ENCODE results near the gene PCA3.

Gene PCA3

DNA sequence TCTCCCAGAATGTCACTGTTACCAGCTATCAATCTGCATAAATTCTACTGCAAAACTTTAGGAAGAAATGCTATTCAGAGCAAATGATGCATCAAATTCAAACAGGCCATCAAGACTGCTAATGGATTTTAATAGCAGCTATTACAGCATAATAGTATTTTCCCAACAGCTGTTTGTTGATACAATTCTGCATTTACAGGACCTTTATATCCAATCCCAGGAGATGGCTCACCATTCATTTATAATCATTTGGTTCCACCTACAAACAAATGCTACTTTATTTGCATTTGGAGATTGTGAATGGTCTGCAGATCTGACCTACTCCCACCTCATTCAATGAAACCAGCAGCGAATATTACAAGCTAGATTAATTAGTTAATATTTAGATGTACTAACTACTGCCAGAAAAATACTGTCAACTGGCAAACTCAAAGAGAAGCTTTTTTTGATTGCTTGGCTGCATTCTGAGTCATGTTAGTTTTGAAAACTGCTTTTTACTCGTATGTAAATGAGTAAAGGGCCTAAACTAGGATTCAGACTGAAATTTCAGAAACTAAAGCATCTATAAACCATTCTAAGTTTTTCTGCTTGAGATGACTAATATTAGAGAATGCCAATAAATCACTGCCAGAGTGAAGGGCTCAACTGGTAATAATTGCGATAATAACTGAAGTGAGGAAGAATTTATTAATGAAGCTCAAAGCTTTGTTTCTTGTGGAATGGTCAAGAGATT lies 7.1 kb upstream of the PCA3 start:
- no peak for DNase-seq

DNA sequence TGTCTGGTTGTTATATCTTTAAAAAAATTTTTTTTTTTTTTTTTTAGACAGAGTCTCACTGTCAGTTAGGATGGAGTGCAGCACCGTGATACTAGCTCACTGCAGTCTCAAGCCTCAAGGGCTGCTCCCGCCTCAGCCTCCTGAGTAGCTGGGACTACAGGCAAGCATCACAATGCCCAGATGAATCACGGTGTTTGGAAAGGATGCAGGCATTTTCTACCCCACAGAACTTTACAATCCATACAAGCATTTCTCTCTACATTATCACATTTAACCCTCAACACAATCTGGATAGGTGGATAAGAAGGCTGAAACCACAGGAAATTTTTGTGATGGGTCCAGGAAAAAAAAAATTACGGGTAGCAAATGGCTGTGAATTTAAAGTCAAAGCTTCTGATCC lies 5.8 kb upstream of the PCA3 start:
- DNase-seq = no peak

DNA sequence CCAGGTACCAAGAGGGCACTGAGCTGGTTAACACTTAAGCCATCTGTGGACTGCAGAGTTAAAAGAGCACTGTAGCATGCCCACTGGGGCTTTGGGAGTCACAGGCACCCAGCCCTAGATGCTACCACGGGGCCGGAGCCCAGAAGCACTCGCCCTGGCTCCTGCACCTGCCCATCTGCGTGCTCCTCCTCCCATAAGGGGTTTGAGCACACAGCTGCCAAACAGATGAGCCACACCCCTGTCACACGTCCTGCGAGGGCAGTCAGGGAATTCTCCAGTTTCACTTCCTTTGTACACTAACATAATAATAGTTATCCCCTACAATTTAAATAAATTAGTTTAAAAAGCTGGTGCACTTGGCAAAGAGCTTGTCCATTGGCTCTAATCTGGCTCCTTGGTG lies 4.5 kb upstream of the PCA3 start:
- DNase-seq = no peak

DNA sequence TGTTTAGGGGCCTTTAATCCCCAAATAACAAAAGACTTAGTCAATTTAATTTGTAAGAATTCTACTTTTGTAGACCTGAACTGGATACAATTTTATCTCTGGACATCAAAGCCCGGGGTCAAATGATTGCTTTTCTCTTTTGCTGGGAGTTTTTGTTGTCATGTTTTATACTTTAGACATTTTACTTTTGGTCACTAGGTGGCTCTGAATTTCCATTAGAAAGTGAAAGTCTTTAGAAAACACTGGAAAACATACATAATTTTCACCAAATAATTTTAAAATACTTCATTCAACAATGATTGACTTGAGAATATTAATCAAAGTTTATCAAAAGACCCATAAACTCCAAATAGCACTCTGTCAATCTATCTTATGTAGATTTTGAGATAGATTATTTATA lies 2.8 kb upstream of the PCA3 start:
- DNase-seq = no peak

DNA sequence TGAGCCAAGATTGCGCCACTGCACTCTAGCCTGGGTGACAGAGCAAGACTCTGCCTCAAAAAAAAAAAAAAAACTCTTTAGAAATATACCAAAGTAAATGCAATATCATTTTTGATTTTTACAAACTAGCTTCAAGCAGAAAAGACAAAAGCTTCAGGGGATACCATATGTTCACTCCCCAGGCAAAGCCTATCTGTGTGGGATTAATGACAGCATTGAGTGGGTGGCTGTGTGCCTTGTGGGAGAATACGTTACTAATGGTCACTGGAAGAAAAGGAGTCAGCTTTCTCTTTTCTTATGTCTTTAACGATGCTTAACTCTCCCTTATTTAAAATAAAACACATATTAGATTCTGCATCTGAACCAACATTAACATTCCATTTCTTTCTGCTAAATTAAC lies 1.9 kb downstream of the PCA3 start:
- DNase-seq = no peak

DNA sequence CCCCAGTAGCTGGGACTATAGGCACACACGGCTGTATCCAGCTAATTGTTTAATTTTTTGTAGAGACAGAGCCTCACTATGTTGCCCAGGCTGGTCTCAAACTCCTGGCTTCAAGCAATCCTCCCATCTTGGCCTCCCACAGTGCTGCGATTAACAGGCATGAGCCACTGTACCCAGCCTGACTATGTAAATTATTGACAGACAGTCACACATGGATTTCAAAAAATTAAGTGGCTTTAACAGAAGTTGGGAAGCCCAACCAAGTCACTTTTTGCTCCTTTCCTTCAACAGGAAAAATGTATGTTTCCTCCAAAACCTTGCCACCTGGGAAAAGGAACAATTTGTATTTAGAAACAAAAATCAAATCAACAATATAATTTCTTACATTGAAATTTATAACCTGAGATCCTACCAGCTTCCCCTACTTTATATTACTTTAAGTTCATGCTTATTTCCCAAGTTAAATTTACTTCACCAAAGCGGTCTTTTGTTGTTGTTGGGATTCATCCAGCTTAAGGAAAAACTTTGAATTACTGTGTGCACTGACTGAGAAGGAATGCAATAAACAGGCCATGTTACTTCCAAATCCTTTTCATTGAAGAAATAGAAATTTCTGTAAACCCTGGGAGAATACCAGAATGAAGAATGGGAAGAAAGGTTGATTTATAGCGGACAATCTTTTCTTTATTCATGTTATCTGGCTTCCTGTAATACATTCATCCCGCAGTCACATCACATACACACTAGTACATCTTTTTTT lies 8.6 kb downstream of the PCA3 start:
- DNase-seq = no peak

DNA sequence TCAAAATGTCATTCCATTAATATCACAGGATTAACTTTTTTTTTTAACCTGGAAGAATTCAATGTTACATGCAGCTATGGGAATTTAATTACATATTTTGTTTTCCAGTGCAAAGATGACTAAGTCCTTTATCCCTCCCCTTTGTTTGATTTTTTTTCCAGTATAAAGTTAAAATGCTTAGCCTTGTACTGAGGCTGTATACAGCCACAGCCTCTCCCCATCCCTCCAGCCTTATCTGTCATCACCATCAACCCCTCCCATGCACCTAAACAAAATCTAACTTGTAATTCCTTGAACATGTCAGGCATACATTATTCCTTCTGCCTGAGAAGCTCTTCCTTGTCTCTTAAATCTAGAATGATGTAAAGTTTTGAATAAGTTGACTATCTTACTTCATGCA lies 20.6 kb downstream of the PCA3 start:
- no peak for DNase-seq

DNA sequence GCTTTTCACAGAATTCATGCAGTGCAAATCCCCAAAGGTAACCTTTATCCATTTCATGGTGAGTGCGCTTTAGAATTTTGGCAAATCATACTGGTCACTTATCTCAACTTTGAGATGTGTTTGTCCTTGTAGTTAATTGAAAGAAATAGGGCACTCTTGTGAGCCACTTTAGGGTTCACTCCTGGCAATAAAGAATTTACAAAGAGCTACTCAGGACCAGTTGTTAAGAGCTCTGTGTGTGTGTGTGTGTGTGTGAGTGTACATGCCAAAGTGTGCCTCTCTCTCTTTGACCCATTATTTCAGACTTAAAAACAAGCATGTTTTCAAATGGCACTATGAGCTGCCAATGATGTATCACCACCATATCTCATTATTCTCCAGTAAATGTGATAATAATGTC lies 21.3 kb downstream of the PCA3 start:
- DNase-seq = no peak

DNA sequence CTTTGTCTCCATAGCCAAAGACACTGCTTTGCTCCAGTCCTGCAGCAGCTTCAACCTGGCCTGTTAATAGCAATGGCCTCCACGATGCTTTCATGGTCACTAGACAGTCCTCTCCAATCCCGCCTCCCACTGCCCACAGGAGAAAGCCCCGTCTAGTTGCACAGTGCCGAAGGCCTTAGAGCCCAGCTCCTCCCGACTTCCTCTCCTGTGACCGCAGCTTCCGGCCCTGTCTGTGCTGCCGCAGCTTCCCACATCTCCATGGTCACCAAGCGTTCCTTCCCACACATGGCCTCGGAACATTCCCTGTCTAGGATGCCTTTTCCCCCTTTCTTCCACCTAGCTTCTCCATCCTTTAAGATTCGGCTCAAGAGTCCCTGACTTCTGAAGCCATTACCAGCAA lies 23.4 kb downstream of the PCA3 start:
- DNase-seq = no peak

DNA sequence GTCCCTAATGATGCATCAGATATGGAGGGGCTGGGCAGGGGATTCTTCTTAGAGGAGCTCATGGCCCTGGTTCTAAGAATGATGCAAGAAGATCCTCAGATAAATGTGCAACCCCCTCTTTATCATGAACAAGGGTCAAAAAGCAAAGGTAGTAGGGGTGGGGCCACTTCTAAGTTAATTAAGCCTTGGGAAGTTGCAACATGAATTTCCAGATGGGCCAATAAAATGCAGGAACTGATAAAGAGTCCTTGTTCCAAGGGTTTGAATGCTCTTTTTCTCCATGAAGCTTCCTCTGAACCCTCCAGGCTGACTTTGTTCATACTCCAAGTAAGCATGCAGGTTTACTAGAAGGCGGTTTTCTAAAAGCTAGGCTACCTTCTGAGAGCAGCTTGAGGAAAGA lies 25.6 kb downstream of the PCA3 start:
- no peak for DNase-seq

DNA sequence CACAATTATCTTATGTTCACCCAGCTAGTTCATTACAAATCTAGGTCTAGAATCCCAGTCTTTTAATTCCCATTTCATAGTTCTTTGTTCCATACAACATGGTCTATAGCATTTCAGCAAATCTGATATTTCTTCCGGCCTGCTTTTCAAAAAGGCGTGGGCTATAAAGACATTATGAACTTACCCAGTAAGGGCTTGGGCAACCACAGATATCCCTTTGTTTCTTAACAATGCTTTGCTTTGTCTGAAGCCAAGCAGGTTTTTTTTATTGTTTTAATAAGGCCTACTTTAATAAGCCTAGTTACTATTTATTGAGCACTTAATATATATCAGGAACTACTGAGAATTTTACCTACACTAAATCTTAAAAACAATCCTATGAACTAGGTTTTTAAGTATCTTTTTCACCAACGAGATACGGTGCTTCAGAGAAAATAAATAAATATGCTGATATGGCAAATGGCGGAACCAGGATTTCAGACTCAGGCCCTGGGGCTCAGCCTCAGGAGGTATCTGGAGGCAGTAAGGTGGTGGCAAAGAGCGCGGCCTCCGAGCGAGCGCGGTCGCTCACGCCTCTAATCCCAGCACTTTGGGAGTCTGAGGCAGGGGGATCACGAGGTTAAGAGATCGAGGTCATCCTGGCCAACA lies 29.7 kb downstream of the PCA3 start:
- no peak for DNase-seq

DNA sequence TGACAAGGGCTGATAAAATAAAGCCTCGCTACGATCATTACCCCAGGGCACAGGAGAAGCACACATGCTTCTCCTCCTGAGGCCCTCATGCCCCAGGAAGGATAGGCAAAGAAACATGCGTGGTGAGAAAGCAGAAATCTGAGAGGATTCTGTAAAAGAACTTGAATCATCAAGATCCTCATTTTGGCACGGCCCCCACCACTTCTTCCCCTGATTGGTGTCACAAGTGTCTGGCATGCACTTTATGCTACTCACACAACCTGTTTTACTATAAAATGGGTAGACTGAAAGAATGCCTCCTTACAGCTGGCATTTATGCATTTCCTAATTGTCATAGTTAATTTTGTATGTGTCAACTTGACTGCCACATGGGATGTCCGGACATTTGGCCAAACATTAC lies 32.1 kb downstream of the PCA3 start:
- no peak for DNase-seq

DNA sequence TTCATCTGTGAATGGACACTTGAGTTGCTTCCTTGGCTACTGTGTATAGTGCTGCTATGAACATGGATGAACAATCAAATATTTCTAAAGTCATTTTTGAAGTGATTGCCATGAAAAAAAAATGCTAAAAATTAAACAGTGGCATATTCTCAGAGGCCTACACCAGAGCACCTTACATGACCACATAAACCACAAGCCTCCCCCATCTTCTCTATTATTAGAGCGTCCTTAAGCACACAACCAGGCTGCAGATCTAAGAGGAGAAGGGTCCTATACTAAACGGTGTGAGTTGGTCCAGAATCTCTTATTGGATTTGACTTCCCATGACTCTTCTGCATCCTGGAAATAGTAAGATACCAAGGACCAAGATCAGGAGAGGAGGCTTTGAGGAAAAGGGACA lies 34.3 kb downstream of the PCA3 start:
- no peak for DNase-seq

DNA sequence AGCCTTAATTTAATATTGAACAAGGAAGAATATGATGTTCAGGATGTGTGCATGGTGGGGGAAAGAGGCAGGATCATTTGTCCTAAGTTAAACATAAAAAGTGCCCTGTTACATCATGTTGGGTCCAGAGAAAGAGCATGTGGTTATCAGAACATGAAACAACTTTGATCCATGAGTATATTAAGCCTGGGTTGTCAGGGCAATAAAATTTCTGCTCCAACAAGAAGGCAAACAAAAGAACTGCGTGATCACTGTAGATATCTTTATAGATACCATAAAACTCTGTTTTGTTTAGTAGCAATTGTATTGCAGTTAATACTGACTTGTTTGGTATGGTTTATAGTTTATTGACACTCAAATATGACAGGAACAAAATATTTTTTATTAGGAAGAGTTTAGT lies 35.2 kb downstream of the PCA3 start:
- DNase-seq = no peak

DNA sequence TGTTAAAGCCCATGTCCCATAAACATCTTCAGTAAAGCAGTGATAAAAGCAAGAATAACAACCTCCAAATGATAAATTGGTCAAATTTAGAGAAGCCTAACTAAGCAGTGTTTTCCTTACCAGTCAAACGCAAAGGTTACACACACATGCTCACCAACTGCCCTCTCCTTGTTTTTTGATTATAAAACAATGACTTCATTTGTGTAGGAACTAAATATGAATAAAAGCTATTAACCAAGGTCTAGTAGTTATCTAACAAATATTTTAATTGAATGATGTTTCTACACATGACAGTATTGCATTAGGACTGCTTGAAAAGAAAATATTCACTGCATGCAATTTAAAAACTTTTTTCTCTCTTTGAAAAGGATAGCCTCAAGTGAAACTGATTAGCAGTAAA lies 36.7 kb downstream of the PCA3 start:
- DNase-seq = no peak

DNA sequence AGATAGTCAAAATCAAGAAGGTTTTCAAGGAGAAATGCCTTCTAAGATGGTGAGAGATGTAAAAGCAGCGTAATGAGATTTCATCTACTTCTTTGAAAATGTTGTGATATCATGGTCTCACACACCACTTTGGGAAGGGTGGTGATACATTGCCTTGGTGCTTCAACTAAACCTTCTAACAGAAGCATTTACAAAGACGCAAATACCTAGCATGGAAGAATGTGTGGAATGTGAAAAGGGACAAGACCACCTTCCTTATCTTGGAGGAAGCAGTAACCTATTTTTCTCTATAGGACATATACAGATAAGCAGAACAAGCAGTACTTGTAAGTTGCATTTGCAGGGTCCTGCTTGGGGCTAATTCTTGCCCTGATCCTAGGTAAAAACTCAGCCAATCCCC lies 38.8 kb downstream of the PCA3 start:
- no peak for DNase-seq

DNA sequence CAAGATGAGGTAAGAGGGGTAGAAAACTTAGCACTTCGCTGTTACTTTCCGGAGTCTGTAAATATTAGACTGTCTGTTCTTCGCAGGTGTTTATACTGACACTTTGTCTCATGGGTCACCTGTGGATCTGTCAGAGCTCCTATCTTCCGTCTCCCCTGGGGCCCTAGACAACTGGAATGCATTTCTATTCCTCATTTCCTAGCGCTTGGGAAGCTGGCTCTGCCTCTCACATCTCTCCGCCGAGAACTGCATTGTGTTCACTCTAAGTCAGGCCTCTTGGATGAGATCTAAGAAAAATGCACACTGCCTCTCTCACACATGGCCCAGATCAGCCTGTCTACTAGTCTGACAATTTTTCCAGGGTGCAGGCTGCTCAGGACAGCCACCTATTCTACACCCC lies 39.5 kb downstream of the PCA3 start:
- no peak for DNase-seq

DNA sequence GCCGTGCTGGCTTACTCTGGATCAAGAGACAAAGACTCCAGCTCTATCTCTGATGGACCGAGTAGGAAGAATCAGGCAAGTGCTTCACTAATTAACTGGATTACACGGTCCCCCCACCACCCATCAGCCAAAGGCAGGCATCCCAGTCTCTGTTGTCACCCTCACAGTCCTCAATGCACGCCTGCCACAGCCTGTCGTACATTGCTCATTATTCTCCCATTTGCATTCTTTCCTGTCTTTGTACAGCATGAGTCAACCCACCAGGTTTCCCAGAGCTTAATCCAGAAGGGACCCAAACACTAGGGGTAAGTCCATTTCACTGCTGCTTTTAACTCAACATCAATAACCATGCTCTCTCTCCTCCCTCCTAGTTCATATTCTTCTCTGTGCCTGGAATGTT lies 44.4 kb downstream of the PCA3 start:
- DNase-seq = no peak

DNA sequence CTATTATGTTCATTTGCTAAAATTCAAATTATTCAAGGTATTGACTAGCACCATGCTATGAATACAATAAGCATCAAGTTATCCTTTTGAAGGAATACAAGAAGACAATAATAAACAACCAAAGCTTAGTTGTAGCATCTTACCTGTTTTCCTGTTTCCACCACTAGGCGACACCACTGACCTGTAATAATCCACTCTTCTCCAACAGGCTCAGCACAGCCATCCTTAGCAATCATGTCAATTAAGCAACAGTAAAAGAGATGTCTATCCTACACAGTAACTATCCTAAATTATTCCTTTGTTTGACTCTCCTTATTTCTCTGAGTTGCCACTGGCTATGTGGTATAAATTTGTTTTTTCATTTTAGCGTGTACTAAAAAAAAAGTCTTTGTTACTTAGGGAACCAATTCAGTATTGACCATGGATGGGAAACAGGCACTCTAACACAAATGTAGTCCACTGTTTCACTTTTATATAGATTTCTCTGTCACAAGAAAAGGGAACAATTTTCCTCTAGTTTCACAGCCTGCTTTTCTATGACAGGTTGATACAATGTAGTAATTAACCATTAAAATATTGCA lies 46.2 kb downstream of the PCA3 start:
- peak in 1 of 2 experiments; percentile 26 for DNase-seq

DNA sequence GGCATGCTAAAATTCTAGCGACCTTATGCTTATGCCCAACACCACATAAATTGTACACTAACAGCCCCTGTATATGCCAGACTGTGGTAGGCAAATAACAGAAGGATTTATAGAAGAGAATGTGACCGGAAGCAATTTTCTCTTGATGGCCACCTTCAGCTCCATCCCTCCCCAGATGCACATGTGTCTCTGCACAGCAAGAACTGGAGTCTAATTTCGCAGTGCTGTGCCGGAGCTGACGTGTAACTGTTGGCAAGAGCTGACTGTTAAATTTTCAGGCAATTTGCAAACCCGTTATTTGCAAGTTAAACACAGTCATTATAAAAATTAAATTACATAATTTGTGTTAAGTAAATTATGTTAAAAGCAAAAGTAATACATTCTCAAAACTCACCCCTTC lies 48.4 kb downstream of the PCA3 start:
- DNase-seq = no peak

DNA sequence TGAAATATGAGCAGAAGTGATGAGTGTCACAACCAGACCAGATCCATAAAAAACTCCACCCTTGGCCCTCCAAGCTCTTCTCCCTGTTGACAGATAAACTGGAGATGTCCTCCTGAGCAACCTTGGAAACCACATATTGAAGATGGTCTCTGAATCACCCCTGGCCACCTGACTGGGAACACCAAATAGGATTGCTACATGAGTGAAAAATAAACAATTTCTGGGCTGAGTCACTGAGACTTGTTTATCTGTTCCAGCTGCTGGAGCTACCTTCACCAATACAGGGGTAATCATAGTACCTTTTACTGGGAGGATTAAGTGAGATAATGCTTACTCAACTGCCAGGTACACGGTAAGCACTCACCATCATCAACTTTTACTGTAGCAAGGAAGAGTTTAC lies 53.3 kb downstream of the PCA3 start:
- DNase-seq = no peak

DNA sequence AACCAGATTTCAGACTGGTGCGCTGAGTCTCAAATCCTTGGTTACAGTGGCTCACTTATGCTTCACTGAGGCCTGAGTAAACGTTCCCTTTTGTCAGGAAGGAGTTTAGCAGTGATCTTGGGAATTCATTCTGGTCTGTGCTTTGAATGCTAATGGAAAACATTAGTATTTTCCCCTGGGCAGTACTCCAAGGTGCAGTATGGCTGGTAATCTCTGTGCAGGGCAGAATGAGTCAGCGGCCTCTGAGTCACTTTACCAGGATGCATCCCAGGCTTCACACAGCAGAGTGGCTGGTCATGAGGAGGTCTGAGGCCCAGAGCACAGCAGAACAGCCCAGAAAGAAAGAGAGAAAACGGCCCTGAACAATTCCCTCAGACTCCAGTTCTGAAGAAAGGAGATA lies 54.0 kb downstream of the PCA3 start:
- peak; percentile 9 to 79 for DNase-seq

DNA sequence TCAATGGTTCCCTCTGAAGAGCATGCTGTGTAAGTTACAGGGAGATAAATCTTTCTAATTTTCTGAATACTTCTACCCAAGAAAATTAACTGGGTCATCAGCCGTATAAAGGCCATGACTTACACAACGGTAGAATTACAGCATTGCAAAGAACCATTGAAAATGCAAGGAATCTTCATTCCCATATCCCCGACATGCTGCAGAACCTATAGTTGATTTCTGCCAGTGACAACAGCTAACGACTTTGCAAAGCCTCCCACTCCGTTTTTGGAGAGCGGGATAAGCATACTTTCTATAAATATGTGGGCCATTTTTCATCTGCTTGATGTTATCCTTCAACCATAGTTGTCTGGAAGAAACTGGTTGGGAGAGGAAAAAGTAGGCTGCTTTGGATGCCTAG lies 56.2 kb downstream of the PCA3 start:
- DNase-seq = no peak

Measured in NCI-H446 (cell line).